Measurements from ENCODE around the gene VDR. TPM values are rescaled to one million over a fixed set of nuclear protein-coding genes. Genes with fewer than 3 reads are reported as not detected.

VDR gene
- total RNA-seq, 1 experiment from 2014 or later: 0.03 TPM

GRCh38 chr12:47798382-47798948 lies 106.3 kb downstream of the VDR start:
- Histone ChIP-seq H3K27me3 (ENCODE audit: control insufficient read depth, insufficient read depth, low read length) (no peaks in the 10 kb centered on the region), H3K36me3 (replicated peaks; ENCODE audit: control insufficient read depth, insufficient read depth, low read length) (peaks cover 12% of the 10 kb centered on the region), H3K4me3 (ENCODE audit: insufficient read depth, low read depth, low read length) (no peak overlapping the region)
- DNase-seq: no peak

- DNase-seq: peak; percentile 93
- peaks cover 14% of the 10 kb centered on the region for H3K36me3 ChIP-seq (replicated peaks; ENCODE audit: control insufficient read depth, insufficient read depth, low read length)
- H3K4me3 ChIP-seq (ENCODE audit: insufficient read depth, low read depth, low read length): no peak overlapping the region
- no peaks in the 10 kb centered on the region for H3K27me3 ChIP-seq (ENCODE audit: control insufficient read depth, insufficient read depth, low read length)
These were observed 107.4 kb downstream of the VDR start for GRCh38 chr12:47797441-47797840.

GRCh38 chr12:47795814-47796411 lies 108.9 kb downstream of the VDR start:
- Histone ChIP-seq H3K4me3 (ENCODE audit: insufficient read depth, low read depth, low read length) (no peak overlapping the region), H3K36me3 (replicated peaks; ENCODE audit: control insufficient read depth, insufficient read depth, low read length) (peaks cover 19% of the 10 kb centered on the region), H3K27me3 (ENCODE audit: control insufficient read depth, insufficient read depth, low read length) (no peaks in the 10 kb centered on the region)
- DNase-seq: no peak

GRCh38 chr12:47795121-47795813 lies 109.5 kb downstream of the VDR start:
- DNase-seq: no peak
- no peak overlapping the region for H3K4me3 ChIP-seq (ENCODE audit: insufficient read depth, low read depth, low read length)
- no peaks in the 10 kb centered on the region for H3K27me3 ChIP-seq (ENCODE audit: control insufficient read depth, insufficient read depth, low read length)
- H3K36me3 ChIP-seq (replicated peaks; ENCODE audit: control insufficient read depth, insufficient read depth, low read length): peaks cover 23% of the 10 kb centered on the region

GRCh38 chr12:47794679-47795078 lies 110.1 kb downstream of the VDR start:
- Histone ChIP-seq H3K36me3 (replicated peaks; ENCODE audit: control insufficient read depth, insufficient read depth, low read length) (peaks cover 25% of the 10 kb centered on the region), H3K4me3 (ENCODE audit: insufficient read depth, low read depth, low read length) (no peak overlapping the region), H3K27me3 (ENCODE audit: control insufficient read depth, insufficient read depth, low read length) (no peaks in the 10 kb centered on the region)
- no peak for DNase-seq

GRCh38 chr12:47793015-47793681 lies 111.6 kb downstream of the VDR start:
- DNase-seq: no peak
- Histone ChIP-seq H3K4me3 (ENCODE audit: insufficient read depth, low read depth, low read length) (no peak overlapping the region), H3K36me3 (replicated peaks; ENCODE audit: control insufficient read depth, insufficient read depth, low read length) (peaks cover 38% of the 10 kb centered on the region), H3K27me3 (ENCODE audit: control insufficient read depth, insufficient read depth, low read length) (no peaks in the 10 kb centered on the region)

GRCh38 chr12:47791874-47792273 lies 112.9 kb downstream of the VDR start:
- Histone ChIP-seq H3K27me3 (ENCODE audit: control insufficient read depth, insufficient read depth, low read length) (no peaks in the 10 kb centered on the region), H3K4me3 (ENCODE audit: insufficient read depth, low read depth, low read length) (no peak overlapping the region), H3K36me3 (replicated peaks; ENCODE audit: control insufficient read depth, insufficient read depth, low read length) (peaks cover 48% of the 10 kb centered on the region)
- no peak for DNase-seq

Other genes starting within 250 kb of the VDR start
- 19.5 and 28.9 TPM in 2 replicates for gene RPAP3, start 199.0 kb downstream of the VDR start, total RNA-seq (2014; rRNA removed; shearing (Covaris generic))
- gene ENDOU, start 179.5 kb downstream of the VDR start, total RNA-seq (2014; rRNA removed; shearing (Covaris generic)): not detected in 2 replicates
- gene RAPGEF3, start 146.1 kb downstream of the VDR start, total RNA-seq (2014; rRNA removed; shearing (Covaris generic)): 10.5 and 11.8 TPM in 2 replicates
- 10.9 and 12.4 TPM in 2 replicates for gene SLC48A1, start 131.8 kb downstream of the VDR start, total RNA-seq (2014; rRNA removed; shearing (Covaris generic))
- 45.2 and 50.7 TPM in 2 replicates for gene HDAC7, start 85.1 kb downstream of the VDR start, total RNA-seq (2014; rRNA removed; shearing (Covaris generic))
- gene TMEM106C, start 58.6 kb upstream of the VDR start, total RNA-seq (2014; rRNA removed; shearing (Covaris generic)): 13.4 and 15.6 TPM in 2 replicates
- gene COL2A1, start 99.5 kb upstream of the VDR start, total RNA-seq (2014; rRNA removed; shearing (Covaris generic)): 2.0 and 4.6 TPM in 2 replicates
- gene SENP1, start 201.1 kb upstream of the VDR start, total RNA-seq (2014; rRNA removed; shearing (Covaris generic)): 26.7 and 27.0 TPM in 2 replicates
- gene PFKM, start 214.4 kb upstream of the VDR start, total RNA-seq (2014; rRNA removed; shearing (Covaris generic)): 61.5 and 70.2 TPM in 2 replicates

Measured in H7 (cell line).